GM19397 (cell line): ENCODE measurements around the gene CYB561D1.
A peak's percentile ranks its signal among the peaks of the same experiment; 100 is the strongest.

ENCODE experiments used
- ATAC-seq: cut with Tn5 transposase; IDR thresholded peaks from one replicate; pipeline ENCODE4 v1.9.1; 2021; ENCODE audit warnings: mild to moderate bottlenecking, moderate library complexity; ENCODE audit not compliant: unreplicated experiment

The CYB561D1 gene

GRCh38 chr1:109546311-109547109 lies 52.6 kb downstream of the CYB561D1 start:
- ATAC-seq = no peak

GRCh38 chr1:109547463-109548320 lies 53.8 kb downstream of the CYB561D1 start:
- peak; percentile 11 for ATAC-seq

- peak; percentile 90 for ATAC-seq
Observed at GRCh38 chr1:109548321-109549267, 54.7 kb downstream of the CYB561D1 start, which contains the start of gene GNAI3. Gene GNAI3 (plus strand): TSS chr1:109548615. CDS start chr1:109548721, 106 bp downstream.
